GM10248 (cell line): Measurements from ENCODE around the gene UQCRFS1.

Experiments
- CTCF ChIA-PET: fragments of 300-600 bp; sonication (Branson Sonifier 250); formaldehyde crosslinking; extraction: SDS; loops from one replicate; lab custom pipeline; 2021; ENCODE audit warnings: antibody characterized with exemption; lab: Yijun Ruan, JAX
- POLR2A ChIA-PET: fragments of 350-650 bp; sonication (Branson Sonifier 250); formaldehyde crosslinking; extraction: SDS; loops from one replicate; lab custom pipeline; 2020; ENCODE audit warnings: antibody characterized with exemption; lab: Yijun Ruan, JAX
- DNase-seq: peaks from one replicate; pipeline ENCODE4 v3.0.0; 2012; ENCODE audit errors: extremely low spot score
- CTCF ChIP-seq: IDR thresholded peaks from 2 replicates; pipeline ENCODE4 v1.5.1; 2012; ENCODE audit warnings: mild to moderate bottlenecking, low read depth; ENCODE audit errors: extremely low read depth, missing control alignments, control extremely low read depth

UQCRFS1 gene

DNA sequence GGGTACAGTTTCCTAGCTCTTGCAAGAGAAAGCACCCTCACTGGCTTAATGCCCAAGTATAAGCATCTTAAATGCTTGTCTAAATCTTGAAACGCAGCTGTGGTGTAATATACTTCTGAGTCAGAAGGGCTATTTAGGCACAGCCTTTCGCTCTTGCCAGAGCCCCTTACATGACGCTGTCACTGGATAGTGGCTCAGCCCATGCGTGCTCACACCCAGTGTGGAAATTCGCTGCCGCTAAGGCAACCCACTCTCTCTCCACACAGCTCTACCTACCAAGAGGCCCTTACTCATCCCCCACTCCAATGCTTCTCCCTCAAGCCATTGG lies 24.0 kb downstream of the UQCRFS1 start:
- ChIA-PET POLR2A (no interaction called here), CTCF (no interaction called here)
- no peak for DNase-seq

GRCh38 chr19:29188289-29189032 lies 24.5 kb downstream of the UQCRFS1 start:
- CTCF ChIA-PET = no interaction called here
- POLR2A ChIA-PET = no interaction called here
- no peak for DNase-seq
- no peak for TF ChIP-seq CTCF

More for the DNA sequence above, 24.0 kb downstream of the UQCRFS1 start:
- TF ChIP-seq CTCF = no peak

DNA sequence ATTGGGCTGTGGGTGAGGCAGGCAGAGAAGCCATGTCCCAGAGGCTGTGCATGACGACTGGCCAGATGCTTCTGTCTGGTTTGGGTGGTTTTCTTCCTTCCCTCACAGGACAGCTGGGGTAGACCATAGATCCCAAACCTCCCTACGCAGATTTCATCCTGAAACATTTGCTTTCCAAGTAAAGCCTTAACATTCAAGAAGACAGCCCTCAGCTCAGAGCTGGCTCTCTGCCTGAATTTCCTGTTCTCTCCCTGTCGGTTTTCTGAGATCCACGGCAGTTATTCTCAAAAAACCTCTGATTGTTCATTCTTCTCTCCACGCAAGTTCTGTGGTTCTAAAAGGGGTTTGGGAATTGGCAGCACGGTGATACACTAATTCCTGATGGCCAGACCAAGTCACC lies 25.3 kb downstream of the UQCRFS1 start:
- TF ChIP-seq CTCF = no peak
- CTCF ChIA-PET = interaction anchor here (1.0 kb wide), 1 partner anchor 12 kb away, joined by 3 read pairs; no protein-coding TSS in a partner anchor
- DNase-seq = no peak
- POLR2A ChIA-PET = no interaction called here

GRCh38 chr19:29185427-29185826 lies 27.5 kb downstream of the UQCRFS1 start:
- ChIA-PET POLR2A (no interaction called here), CTCF (no interaction called here)
- no peak for DNase-seq
- no peak for TF ChIP-seq CTCF

GRCh38 chr19:29176981-29177754 lies 35.8 kb downstream of the UQCRFS1 start:
- TF ChIP-seq CTCF = no peak
- ChIA-PET POLR2A (no interaction called here), CTCF (interaction anchor here (1.2 kb wide), 1 partner anchor 14 kb away, joined by 3 read pairs; no protein-coding TSS in a partner anchor)

GRCh38 chr19:29173896-29174295 lies 39.1 kb downstream of the UQCRFS1 start:
- no peak for DNase-seq
- CTCF ChIA-PET = no interaction called here
- TF ChIP-seq CTCF = no peak
- POLR2A ChIA-PET = no interaction called here

More at GRCh38 chr19:29176981-29177754, 35.8 kb downstream of the UQCRFS1 start:
- DNase-seq = no peak
